Measurements from ENCODE around the gene GJA10. TPM values are rescaled to one million over a fixed set of nuclear protein-coding genes. Genes with fewer than 3 reads are reported as not detected.

Gene GJA10
- total RNA-seq, 1 experiment from 2014 or later = not detected

GRCh38 chr6:89916136-89916920 is 22.1 kb downstream of the GJA10 start:
- H3K9me2 ChIP-seq (replicated peaks; ENCODE audit: low read length) = no peaks in the 10 kb centered on the region
- no peak for TF ChIP-seq EZH2phosphoT487 (IDR thresholded peaks at IDR 0.05; ENCODE audit: borderline replicate concordance, low read length)
- TF ChIP-seq, protein P1, sequence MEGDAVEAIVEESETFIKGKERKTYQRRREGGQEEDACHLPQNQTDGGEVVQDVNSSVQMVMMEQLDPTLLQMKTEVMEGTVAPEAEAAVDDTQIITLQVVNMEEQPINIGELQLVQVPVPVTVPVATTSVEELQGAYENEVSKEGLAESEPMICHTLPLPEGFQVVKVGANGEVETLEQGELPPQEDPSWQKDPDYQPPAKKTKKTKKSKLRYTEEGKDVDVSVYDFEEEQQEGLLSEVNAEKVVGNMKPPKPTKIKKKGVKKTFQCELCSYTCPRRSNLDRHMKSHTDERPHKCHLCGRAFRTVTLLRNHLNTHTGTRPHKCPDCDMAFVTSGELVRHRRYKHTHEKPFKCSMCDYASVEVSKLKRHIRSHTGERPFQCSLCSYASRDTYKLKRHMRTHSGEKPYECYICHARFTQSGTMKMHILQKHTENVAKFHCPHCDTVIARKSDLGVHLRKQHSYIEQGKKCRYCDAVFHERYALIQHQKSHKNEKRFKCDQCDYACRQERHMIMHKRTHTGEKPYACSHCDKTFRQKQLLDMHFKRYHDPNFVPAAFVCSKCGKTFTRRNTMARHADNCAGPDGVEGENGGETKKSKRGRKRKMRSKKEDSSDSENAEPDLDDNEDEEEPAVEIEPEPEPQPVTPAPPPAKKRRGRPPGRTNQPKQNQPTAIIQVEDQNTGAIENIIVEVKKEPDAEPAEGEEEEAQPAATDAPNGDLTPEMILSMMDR (conservative IDR thresholded peaks at IDR 0.05; ENCODE audit: low read depth, low read length) = no peak
- TF ChIP-seq EZH2 (IDR thresholded peaks at IDR 0.05; ENCODE audit: low read length, unreplicated experiment) = no peak
- DNase-seq (no peak), ATAC-seq (no peak)
- no peak overlapping the region for H3K9ac ChIP-seq (ENCODE audit: low read length)
- no peaks in the 10 kb centered on the region for H3K36me3 ChIP-seq (ENCODE audit: low read depth, low read length)
- POLR2A ChIA-PET (ENCODE audit: unreplicated experiment) = no interaction called here
- H3F3A ChIP-seq (ENCODE audit: low read length, unreplicated experiment) = no peaks in the 10 kb centered on the region
- intact Hi-C loops (cut with micrococcal nuclease) = no loop called here
- no peak overlapping the region for H3K4me2 ChIP-seq (ENCODE audit: low read length)
- no peak overlapping the region for H3K4me3 ChIP-seq (ENCODE audit: low read length)
- no peak overlapping the region for H2AFZ ChIP-seq (ENCODE audit: low read length)
- H3K79me2 ChIP-seq (ENCODE audit: low read length) = no peaks in the 10 kb centered on the region
- H3K4me1 ChIP-seq (ENCODE audit: insufficient read depth, low read length) = peaks cover 3% of the 10 kb centered on the region; the same call in 1 of the 2 replicates
- H3K27me3 ChIP-seq (ENCODE audit: low read length) = no peaks in the 10 kb centered on the region
- H4K20me1 ChIP-seq (ENCODE audit: low read length) = no peaks in the 10 kb centered on the region
- no peak overlapping the region for H3K27ac ChIP-seq (ENCODE audit: low read length)
- CTCF ChIA-PET = no interaction called here
- no TSS peak for BruUV-seq (replicated peaks)
- H3K9me3 ChIP-seq (ENCODE audit: low read length) = no peaks in the 10 kb centered on the region

GRCh38 chr6:89917216-89917615 is 22.9 kb downstream of the GJA10 start:
- intact Hi-C loops (cut with micrococcal nuclease) = no loop called here
- no peaks in the 10 kb centered on the region for H3K79me2 ChIP-seq (ENCODE audit: low read length)

More at GRCh38 chr6:89917216-89917615, 22.9 kb downstream of the GJA10 start:
- Histone ChIP-seq H3K36me3 (ENCODE audit: low read depth, low read length) (no peaks in the 10 kb centered on the region), H3K9me2 (replicated peaks; ENCODE audit: low read length) (no peaks in the 10 kb centered on the region), H3K4me3 (ENCODE audit: low read length) (no peak overlapping the region), H3F3A (ENCODE audit: low read length, unreplicated experiment) (no peaks in the 10 kb centered on the region), H2AFZ (ENCODE audit: low read length) (no peak overlapping the region), H3K9me3 (ENCODE audit: low read length) (no peaks in the 10 kb centered on the region), H3K4me2 (ENCODE audit: low read length) (no peak overlapping the region), H3K27ac (ENCODE audit: low read length) (no peak overlapping the region), H3K27me3 (ENCODE audit: low read length) (no peaks in the 10 kb centered on the region), H3K4me1 (ENCODE audit: insufficient read depth, low read length) (peaks cover 9% of the 10 kb centered on the region; the same call in 1 of the 2 replicates), H3K9ac (ENCODE audit: low read length) (no peak overlapping the region), H4K20me1 (ENCODE audit: low read length) (no peaks in the 10 kb centered on the region)
- POLR2A ChIA-PET (ENCODE audit: unreplicated experiment) = no interaction called here
- no TSS peak for BruUV-seq (replicated peaks)
- CTCF ChIA-PET = no interaction called here
- TF ChIP-seq, protein P1 (conservative IDR thresholded peaks at IDR 0.05; ENCODE audit: low read depth, low read length) = no peak
- TF ChIP-seq EZH2phosphoT487 (IDR thresholded peaks at IDR 0.05; ENCODE audit: borderline replicate concordance, low read length) (no peak), EZH2 (IDR thresholded peaks at IDR 0.05; ENCODE audit: low read length, unreplicated experiment) (no peak)
- no peak for DNase-seq
- no peak for ATAC-seq
